Hepatocyte (in vitro differentiated cells): Measurements from ENCODE around the gene CSRP1.

Experiments
- CTCF ChIP-seq: fragments of 200-600 bp; sonication (generic); IDR thresholded peaks from 2 replicates; pipeline ENCODE4 v1.5.1; 2016; ENCODE audit warnings: antibody characterized with exemption, mild to moderate bottlenecking; ENCODE audit not compliant: poor library complexity
- EZH2 ChIP-seq: fragments of 200-600 bp; sonication (generic); IDR thresholded peaks from 2 replicates; pipeline ENCODE4 v1.6.1; 2016; ENCODE audit warnings: antibody characterized with exemption, mild to moderate bottlenecking, borderline replicate concordance

GRCh38 chr1:201527879-201528278, 21.0 kb upstream of the CSRP1 start:
- no peak for TF ChIP-seq CTCF
- TF ChIP-seq EZH2, result no peak
